Measurements from ENCODE around the gene TSSK2.

TSSK2 gene

DNA sequence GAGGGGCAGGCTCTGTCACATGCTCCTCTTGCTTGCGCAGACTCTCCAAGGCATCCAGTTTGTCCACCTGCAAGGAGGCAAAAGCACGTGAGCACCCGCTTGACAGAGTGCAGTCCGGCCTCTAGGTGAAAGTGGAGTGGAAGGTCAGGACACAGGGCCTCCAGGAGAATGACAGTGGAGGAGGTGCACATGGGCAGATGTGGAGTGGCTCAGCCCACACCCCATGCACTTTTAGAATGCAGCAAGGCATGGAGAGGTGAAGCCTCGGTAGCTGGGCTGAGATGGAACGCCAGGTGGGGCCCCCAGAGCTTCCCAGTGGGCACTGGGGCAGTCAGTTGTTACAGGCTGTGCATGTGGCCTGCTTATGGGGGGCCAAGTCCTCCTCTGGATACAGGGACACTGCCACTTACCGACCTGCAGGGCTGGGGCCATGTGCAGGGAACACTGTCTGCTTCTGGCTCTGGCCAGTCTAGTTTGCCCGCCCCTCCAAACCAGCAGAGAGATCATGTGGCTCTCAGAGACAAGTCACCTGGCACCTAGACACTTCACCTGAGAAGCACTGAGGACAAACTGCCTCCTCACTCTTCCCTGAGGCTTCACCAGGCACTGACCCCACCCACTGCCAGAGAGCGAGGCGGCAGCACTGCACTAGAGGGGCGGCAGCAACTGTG, 49.8 kb downstream of the TSSK2 start:
- TF ChIP-seq CEBPB (IDR thresholded peaks at IDR 0.05) (no peak), FOXM1 (IDR thresholded peaks at IDR 0.05; ENCODE audit: borderline replicate concordance, low read depth) (no peak), YY1 (IDR thresholded peaks at IDR 0.05; ENCODE audit: low read depth) (no peak), TEAD4 (IDR thresholded peaks at IDR 0.05) (no peak), RAD21 (IDR thresholded peaks at IDR 0.05; ENCODE audit: low read depth) (no peak), TAF1 (IDR thresholded peaks at IDR 0.05; ENCODE audit: low read depth) (no peak), EP300 (IDR thresholded peaks at IDR 0.05; ENCODE audit: borderline replicate concordance) (no peak), USF1 (IDR thresholded peaks at IDR 0.05) (no peak), ZBTB7A (IDR thresholded peaks at IDR 0.05; ENCODE audit: low read depth) (no peak), EGR1 (IDR thresholded peaks at IDR 0.05) (no peak), CREB1 (IDR thresholded peaks at IDR 0.05; ENCODE audit: low read depth) (no peak), MAX (IDR thresholded peaks at IDR 0.05) (no peak), NFIC (IDR thresholded peaks at IDR 0.05) (no peak), TCF12 (IDR thresholded peaks at IDR 0.05; ENCODE audit: low read depth) (no peak)
- TF ChIP-seq, protein P1, sequence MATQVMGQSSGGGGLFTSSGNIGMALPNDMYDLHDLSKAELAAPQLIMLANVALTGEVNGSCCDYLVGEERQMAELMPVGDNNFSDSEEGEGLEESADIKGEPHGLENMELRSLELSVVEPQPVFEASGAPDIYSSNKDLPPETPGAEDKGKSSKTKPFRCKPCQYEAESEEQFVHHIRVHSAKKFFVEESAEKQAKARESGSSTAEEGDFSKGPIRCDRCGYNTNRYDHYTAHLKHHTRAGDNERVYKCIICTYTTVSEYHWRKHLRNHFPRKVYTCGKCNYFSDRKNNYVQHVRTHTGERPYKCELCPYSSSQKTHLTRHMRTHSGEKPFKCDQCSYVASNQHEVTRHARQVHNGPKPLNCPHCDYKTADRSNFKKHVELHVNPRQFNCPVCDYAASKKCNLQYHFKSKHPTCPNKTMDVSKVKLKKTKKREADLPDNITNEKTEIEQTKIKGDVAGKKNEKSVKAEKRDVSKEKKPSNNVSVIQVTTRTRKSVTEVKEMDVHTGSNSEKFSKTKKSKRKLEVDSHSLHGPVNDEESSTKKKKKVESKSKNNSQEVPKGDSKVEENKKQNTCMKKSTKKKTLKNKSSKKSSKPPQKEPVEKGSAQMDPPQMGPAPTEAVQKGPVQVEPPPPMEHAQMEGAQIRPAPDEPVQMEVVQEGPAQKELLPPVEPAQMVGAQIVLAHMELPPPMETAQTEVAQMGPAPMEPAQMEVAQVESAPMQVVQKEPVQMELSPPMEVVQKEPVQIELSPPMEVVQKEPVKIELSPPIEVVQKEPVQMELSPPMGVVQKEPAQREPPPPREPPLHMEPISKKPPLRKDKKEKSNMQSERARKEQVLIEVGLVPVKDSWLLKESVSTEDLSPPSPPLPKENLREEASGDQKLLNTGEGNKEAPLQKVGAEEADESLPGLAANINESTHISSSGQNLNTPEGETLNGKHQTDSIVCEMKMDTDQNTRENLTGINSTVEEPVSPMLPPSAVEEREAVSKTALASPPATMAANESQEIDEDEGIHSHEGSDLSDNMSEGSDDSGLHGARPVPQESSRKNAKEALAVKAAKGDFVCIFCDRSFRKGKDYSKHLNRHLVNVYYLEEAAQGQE (IDR thresholded peaks at IDR 0.05; ENCODE audit: low read depth), result no peak

DNA sequence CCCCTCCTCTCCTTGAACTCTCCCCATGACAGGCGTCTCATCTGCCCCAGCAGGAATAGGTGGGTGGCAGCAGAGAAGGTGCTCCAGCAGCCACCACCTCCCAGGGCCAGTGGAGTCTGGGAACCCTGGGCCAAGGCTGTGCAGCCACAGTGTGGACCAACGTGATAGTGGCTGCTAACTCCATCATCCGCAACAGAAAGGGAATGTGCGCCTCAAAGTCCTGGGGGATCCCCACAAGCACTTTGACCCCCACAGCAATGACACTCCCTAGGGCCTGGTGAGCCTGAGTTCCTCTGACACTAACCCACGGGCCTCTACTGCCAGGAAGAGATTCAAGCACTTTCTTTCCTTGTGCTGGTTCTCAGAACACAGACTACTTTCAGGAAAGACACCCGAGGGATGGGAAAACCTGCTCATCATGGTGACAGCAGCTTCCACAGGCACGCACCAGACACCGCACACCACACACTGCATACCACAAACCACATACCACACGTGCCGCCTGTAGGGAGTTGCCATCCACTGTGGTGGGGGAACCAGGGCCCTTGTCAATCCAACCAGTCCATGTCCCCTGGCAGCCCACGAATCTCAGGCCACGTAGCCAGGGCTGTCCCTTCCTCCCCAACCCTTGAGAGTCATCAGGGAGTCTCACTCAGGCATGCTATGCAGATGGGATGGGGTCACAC, 50.8 kb downstream of the TSSK2 start:
- no peak for TF ChIP-seq CEBPB (IDR thresholded peaks at IDR 0.05)
- no peak for TF ChIP-seq ZBTB7A (IDR thresholded peaks at IDR 0.05; ENCODE audit: low read depth)
- TF ChIP-seq NFIC (IDR thresholded peaks at IDR 0.05), result no peak
- no peak for TF ChIP-seq RAD21 (IDR thresholded peaks at IDR 0.05; ENCODE audit: low read depth)
- no peak for TF ChIP-seq EP300 (IDR thresholded peaks at IDR 0.05; ENCODE audit: borderline replicate concordance)
- TF ChIP-seq YY1 (IDR thresholded peaks at IDR 0.05; ENCODE audit: low read depth), result no peak
- TF ChIP-seq CREB1 (IDR thresholded peaks at IDR 0.05; ENCODE audit: low read depth), result no peak
- TF ChIP-seq TCF12 (IDR thresholded peaks at IDR 0.05; ENCODE audit: low read depth), result no peak
- TF ChIP-seq, protein P1 (IDR thresholded peaks at IDR 0.05; ENCODE audit: low read depth), result no peak
- TF ChIP-seq FOXM1 (IDR thresholded peaks at IDR 0.05; ENCODE audit: borderline replicate concordance, low read depth), result no peak
- TF ChIP-seq TAF1 (IDR thresholded peaks at IDR 0.05; ENCODE audit: low read depth), result no peak

All from Ishikawa (cell line).